HepG2 (cell line): ENCODE data around the gene ESPNL. TPM values are rescaled to one million over a fixed set of nuclear protein-coding genes. Genes with fewer than 3 reads are reported as not detected.

Experiments
- AHR ChIP-seq: IDR thresholded peaks from 2 replicates; pipeline ENCODE4 v1.6.1; 2018; ENCODE audit warnings: missing genetic modification reagents, missing compliant biosample characterization
- AKNA ChIP-seq: sonication (generic); formaldehyde crosslinking; IDR thresholded peaks from 2 replicates; pipeline ENCODE4 v1.4.0; 2020; ENCODE audit warnings: missing genetic modification reagents, borderline replicate concordance
- HDAC2 ChIP-seq: sonication (generic); formaldehyde crosslinking; IDR thresholded peaks from 2 replicates; pipeline ENCODE4 v1.4.0; 2020; ENCODE audit warnings: missing genetic modification reagents
- MAFF ChIP-seq: IDR thresholded peaks from 2 replicates; pipeline ENCODE4 v1.6.1; 2011; ENCODE audit warnings: low read depth, low read length, improper control_type of control experiment
- RFXAP ChIP-seq: sonication (generic); formaldehyde crosslinking; IDR thresholded peaks from 2 replicates; pipeline ENCODE4 v1.4.0; 2020; ENCODE audit warnings: missing genetic modification reagents, borderline replicate concordance
- YEATS2 ChIP-seq: sonication (generic); formaldehyde crosslinking; IDR thresholded peaks from 2 replicates; pipeline ENCODE4 v1.4.0; 2020; ENCODE audit warnings: missing genetic modification reagents, borderline replicate concordance
- ZBED4 ChIP-seq: sonication (generic); formaldehyde crosslinking; IDR thresholded peaks from 2 replicates; pipeline ENCODE4 v1.4.0; 2020; ENCODE audit warnings: missing genetic modification reagents, borderline replicate concordance
- ZFP1 ChIP-seq: IDR thresholded peaks from 2 replicates; pipeline ENCODE4 v1.6.1; 2016
- ZMYM3 ChIP-seq: sonication (generic); formaldehyde crosslinking; IDR thresholded peaks from 2 replicates; pipeline ENCODE4 v1.5.1; 2020; ENCODE audit warnings: mild to moderate bottlenecking, missing genetic modification reagents
- ZNF136 ChIP-seq: sonication (generic); formaldehyde crosslinking; IDR thresholded peaks from 2 replicates; pipeline ENCODE4 v1.8.1; 2022; ENCODE audit warnings: low read depth, mild to moderate bottlenecking, moderate library complexity, missing genetic modification reagents
- ZNF33B ChIP-seq: sonication (generic); formaldehyde crosslinking; IDR thresholded peaks from 2 replicates; pipeline ENCODE4 v1.5.1; 2020; ENCODE audit warnings: mild to moderate bottlenecking, missing genetic modification reagents
- ZNF44 ChIP-seq: sonication (generic); formaldehyde crosslinking; IDR thresholded peaks from 2 replicates; pipeline ENCODE4 v1.5.1; 2020; ENCODE audit warnings: mild to moderate bottlenecking, missing genetic modification reagents
- ZNF496 ChIP-seq: sonication (generic); formaldehyde crosslinking; IDR thresholded peaks from 2 replicates; pipeline ENCODE4 v1.8.1; 2023; ENCODE audit warnings: mild to moderate bottlenecking, moderate library complexity, missing genetic modification reagents; ENCODE audit not compliant: insufficient replicate concordance
- ZNF512B ChIP-seq: sonication (generic); formaldehyde crosslinking; IDR thresholded peaks from 2 replicates; pipeline ENCODE4 v1.5.1; 2020; ENCODE audit warnings: missing genetic modification reagents, mild to moderate bottlenecking, borderline replicate concordance
- polyA plus RNA-seq, 8 experiments: library from polyadenylated mRNA; depleted of rRNA in 3 of 8; stranded (reverse) in 7 of 8; unstranded in 1 of 8; fragments of >200 nt; fragmentation: Illumina TruSeq in 4 of 8; extraction: Trizol in 4 of 8; gene quantifications; 2 replicates each; pipeline versions ENCODE4 v1.2.1 to v1.2.3, GENCODE V29; 2011 to 2016; ENCODE audit warnings: low read depth in 4 of 8, missing spikeins in 1 of 8, mixed read lengths in 1 of 8; ENCODE audit not compliant: insufficient read depth in 1 of 8
- total RNA-seq, 5 experiments: library from RNA; depleted of rRNA; stranded (reverse); fragments of >200 nt; fragmentation: Illumina TruSeq; extraction: Trizol; gene quantifications; 2 replicates each; pipeline ENCODE4 v1.2.3, GENCODE V29; 2016; ENCODE audit warnings: low read depth in 1 of 5
- TF ChIP-seq, protein P1 (sequence below): sonication (generic); formaldehyde crosslinking; IDR thresholded peaks from 2 replicates; pipeline ENCODE4 v1.4.0; 2020; ENCODE audit warnings: mild to moderate bottlenecking, missing genetic modification reagents

ESPNL gene
- total and polyA plus RNA-seq, 2 of the 13 experiments (the other 11 are each of a cell fraction or from before 2014, with no cell fraction given) = 0.45 to 0.80 TPM

- TF ChIP-seq ZNF512B (CRISPR knock-in tag) (0 out of 2 replicates have a peak, but pooled peaks have one; percentile 20), ZNF136 (CRISPR knock-in tag) (peak; percentile 86; the same call in 1 of the 2 replicates), ZMYM3 (CRISPR knock-in tag) (peak; percentile 25; the same call in 1 of the 2 replicates), HDAC2 (CRISPR knock-in tag) (peak; percentile 73; the same call in 1 of the 2 replicates), ZNF33B (CRISPR knock-in tag) (0 out of 2 replicates have a peak, but pooled peaks have one; percentile 23), YEATS2 (CRISPR knock-in tag) (peak; percentile 94), RFXAP (peak; percentile 89; the same call in 1 of the 2 replicates), AHR (CRISPR knock-in tag) (peak; percentile 94), ZFP1 (CRISPR knock-in tag) (peak; percentile 60; the same call in 1 of the 2 replicates), AKNA (CRISPR knock-in tag) (0 out of 2 replicates have a peak, but pooled peaks have one; percentile 83), ZNF44 (CRISPR knock-in tag) (peak; percentile 86; the same call in 1 of the 2 replicates), ZBED4 (peak; percentile 91), ZNF496 (CRISPR knock-in tag) (no peak), MAFF (no peak)
- TF ChIP-seq, protein P1, sequence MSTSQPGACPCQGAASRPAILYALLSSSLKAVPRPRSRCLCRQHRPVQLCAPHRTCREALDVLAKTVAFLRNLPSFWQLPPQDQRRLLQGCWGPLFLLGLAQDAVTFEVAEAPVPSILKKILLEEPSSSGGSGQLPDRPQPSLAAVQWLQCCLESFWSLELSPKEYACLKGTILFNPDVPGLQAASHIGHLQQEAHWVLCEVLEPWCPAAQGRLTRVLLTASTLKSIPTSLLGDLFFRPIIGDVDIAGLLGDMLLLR = peak; percentile 77
Measured at GRCh38 chr2:238060542-238061314, 39.4 kb upstream of the ESPNL start, which contains the start of gene SCLY (continued).
